ENCODE results near the gene CCRL2. TPM values are rescaled to one million over a fixed set of nuclear protein-coding genes. Genes with fewer than 3 reads are reported as not detected.

Gene CCRL2
- total and polyA plus RNA-seq, 2 of the 8 experiments (the other 6 are each of a cell fraction or from before 2014, with no cell fraction given), result not detected

GRCh38 chr3:46429671-46430070 is 22.6 kb downstream of the CCRL2 start:
- no peak overlapping the region for H2BK120ac ChIP-seq (replicated peaks; ENCODE audit: low read depth, low read length)
- H2BK12ac ChIP-seq (ENCODE audit: low read depth, low read length), result no peak overlapping the region
- no peak overlapping the region for H2AFZ ChIP-seq (ENCODE audit: low read length)
- peaks cover 0 to 4% (median 0%) of the 10 kb centered on the region in 4 experiments; a peak in 1 of 7 replicates for H3K4me1 ChIP-seq (replicated peaks in 1 of 4; ENCODE audit: control insufficient read depth in 3 of 4, insufficient read depth in 4 of 4, low read length in 3 of 4)
- H3K18ac ChIP-seq (ENCODE audit: extremely low read depth, low read length), result no peak overlapping the region
- no peak for FAIRE-seq
- H2AK5ac ChIP-seq (ENCODE audit: low read depth, low read length), result no peak overlapping the region
- peaks cover 5% of the 10 kb centered on the region in 2 experiments; a peak in 3 of 4 replicates for H3K9me3 ChIP-seq (ENCODE audit: insufficient read depth in 2 of 2, low read depth in 1 of 2, low read length in 1 of 2)
- H3K23me2 ChIP-seq (ENCODE audit: low read depth, low read length), result no peaks in the 10 kb centered on the region
- H2BK15ac ChIP-seq (ENCODE audit: low read length), result no peak overlapping the region
- no peak overlapping the region for H2BK20ac ChIP-seq (ENCODE audit: low read length)
- H3K4me2 ChIP-seq (ENCODE audit: insufficient read depth in 1 of 2, low read depth in 2 of 2, low read length in 2 of 2), result no peak overlapping the region
- no peak overlapping the region for H3K23ac ChIP-seq (ENCODE audit: insufficient read length)
- no peak overlapping the region for H4K5ac ChIP-seq (ENCODE audit: insufficient read length, low read depth, low read length)
- no peaks in the 10 kb centered on the region for H3K79me2 ChIP-seq (ENCODE audit: control insufficient read depth in 1 of 2, insufficient read depth in 2 of 2, low read length in 2 of 2)
- H3K56ac ChIP-seq (replicated peaks; ENCODE audit: insufficient read length, low read depth, low read length), result no peak overlapping the region
- H3K79me1 ChIP-seq (ENCODE audit: low read depth, low read length), result no peaks in the 10 kb centered on the region; the same call in 1 of the 2 replicates
- H3K14ac ChIP-seq (ENCODE audit: insufficient read length), result no peak overlapping the region
- H2BK5ac ChIP-seq (ENCODE audit: low read depth, low read length), result no peak overlapping the region
- no peak overlapping the region for H3K4ac ChIP-seq (replicated peaks; ENCODE audit: insufficient read length, low read depth, low read length)
- no peak overlapping the region for H4K8ac ChIP-seq (ENCODE audit: extremely low read depth, insufficient read depth, low read length)
- no peaks in the 10 kb centered on the region for H4K20me1 ChIP-seq (replicated peaks in 1 of 2; ENCODE audit: control insufficient read depth in 1 of 2, insufficient read depth in 2 of 2, low read length in 2 of 2)
- no peak overlapping the region for H4K91ac ChIP-seq (replicated peaks; ENCODE audit: insufficient read length, low read length)
- no peak overlapping the region for H3K9ac ChIP-seq (replicated peaks in 1 of 4; ENCODE audit: extremely low read depth in 1 of 4, low read depth in 3 of 4, low read length in 3 of 4)
- 91% methylated on average over 5 of the region's 5 CpGs; no CpG with 5 or more reads in 1 of the 2 experiments for WGBS, 2 experiments (ENCODE audit: extremely low coverage in 1 of 2, insufficient coverage in 1 of 2, insufficient read length in 1 of 2, insufficient replicate concordance in 2 of 2, low coverage in 1 of 2, low lambda C conversion rate in 2 of 2, missing lambda C conversion rate in 1 of 2)
- no peak overlapping the region for H3K4me3 ChIP-seq (ENCODE audit: extremely low read depth in 1 of 4, insufficient read depth in 2 of 4, low read depth in 3 of 4, low read length in 4 of 4)
- CTCF ChIA-PET (ENCODE audit: partially characterized antibody), result interaction anchor here (0.8 to 4.6 kb wide), 12 partner anchors 10 to 461 kb away, joined by 3 to 31 read pairs (median 4); partner anchors contain the start of genes CCR5AS and CCRL2
- H3K27ac ChIP-seq (ENCODE audit: low read depth, low read length), result no peak overlapping the region
- no peak for DNase-seq (ENCODE audit: low read depth in 1 of 2, low spot score in 2 of 2)
- H3K36me3 ChIP-seq (ENCODE audit: control insufficient read depth in 2 of 4, insufficient read depth in 4 of 4, low read length in 3 of 4), result no peaks in the 10 kb centered on the region
- POLR2A ChIA-PET (ENCODE audit: partially characterized antibody), result no interaction called here
- H3K27me3 ChIP-seq (replicated peaks in 1 of 4; ENCODE audit: control insufficient read depth in 3 of 4, extremely low read depth in 1 of 4, insufficient read depth in 3 of 4, low read length in 3 of 4), result no peaks in the 10 kb centered on the region
- TF ChIP-seq SIN3A (conservative IDR thresholded peaks at IDR 0.05 in 1 of 2, IDR thresholded peaks at IDR 0.05 in 1 of 2; ENCODE audit: low read depth in 1 of 2, low read length in 2 of 2) (no peak), BACH1 (IDR thresholded peaks at IDR 0.05; ENCODE audit: low read length) (no peak), YY1 (IDR thresholded peaks at IDR 0.05; ENCODE audit: low read depth, low read length) (no peak), CHD2 (IDR thresholded peaks at IDR 0.05; ENCODE audit: low read length) (no peak), FOSL1 (IDR thresholded peaks at IDR 0.05; ENCODE audit: insufficient read depth, low read depth, low read length) (no peak), RXRA (IDR thresholded peaks at IDR 0.05; ENCODE audit: insufficient read depth, low read depth, low read length) (no peak), TEAD4 (IDR thresholded peaks at IDR 0.05; ENCODE audit: low read depth, low read length) (no peak), GTF2F1 (IDR thresholded peaks at IDR 0.05; ENCODE audit: borderline replicate concordance, low read depth, low read length) (no peak), CTBP2 (IDR thresholded peaks at IDR 0.05; ENCODE audit: borderline replicate concordance, insufficient read depth, insufficient read length, low read length) (no peak), TBP (IDR thresholded peaks at IDR 0.05; ENCODE audit: low read depth, low read length) (no peak)
- TF ChIP-seq, protein P1, sequence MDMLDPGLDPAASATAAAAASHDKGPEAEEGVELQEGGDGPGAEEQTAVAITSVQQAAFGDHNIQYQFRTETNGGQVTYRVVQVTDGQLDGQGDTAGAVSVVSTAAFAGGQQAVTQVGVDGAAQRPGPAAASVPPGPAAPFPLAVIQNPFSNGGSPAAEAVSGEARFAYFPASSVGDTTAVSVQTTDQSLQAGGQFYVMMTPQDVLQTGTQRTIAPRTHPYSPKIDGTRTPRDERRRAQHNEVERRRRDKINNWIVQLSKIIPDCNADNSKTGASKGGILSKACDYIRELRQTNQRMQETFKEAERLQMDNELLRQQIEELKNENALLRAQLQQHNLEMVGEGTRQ (IDR thresholded peaks at IDR 0.05; ENCODE audit: low read length), result no peak

Data from H1 (cell line).